OCI-LY7 (cell line): ENCODE measurements around the gene CPNE4.
A peak's percentile ranks its signal among the peaks of the same experiment; 100 is the strongest.

Experiments
- CTCF ChIP-seq: fragments of 200-600 bp; sonication (generic); conservative IDR thresholded peaks from 2 replicates; pipeline ENCODE4 v1.5.1; 2014; ENCODE audit warnings: mild to moderate bottlenecking, antibody characterized with exemption, low read length, moderate library complexity, mixed read lengths
- EZH2phosphoT487 ChIP-seq: fragments of 200-600 bp; sonication (generic); IDR thresholded peaks from 2 replicates; pipeline ENCODE4 v1.6.1; 2018; ENCODE audit warnings: low read depth, borderline replicate concordance, mild to moderate bottlenecking, mixed run types, antibody characterized with exemption, low read length, moderate library complexity, mixed read lengths

GRCh38 chr3:132034486-132035464 lies at the start of gene CPNE4:
- TF ChIP-seq CTCF (peak; percentile 82), EZH2phosphoT487 (no peak)
